ENCODE results near the gene BIRC2. TPM values are rescaled to one million over a fixed set of nuclear protein-coding genes. Genes with fewer than 3 reads are reported as not detected.

Gene BIRC2
- total and polyA plus RNA-seq, 10 of the 15 experiments (the other 5 are each of a cell fraction or from before 2014, with no cell fraction given): 13.8 to 75.8 (median 26.5) TPM

DNA sequence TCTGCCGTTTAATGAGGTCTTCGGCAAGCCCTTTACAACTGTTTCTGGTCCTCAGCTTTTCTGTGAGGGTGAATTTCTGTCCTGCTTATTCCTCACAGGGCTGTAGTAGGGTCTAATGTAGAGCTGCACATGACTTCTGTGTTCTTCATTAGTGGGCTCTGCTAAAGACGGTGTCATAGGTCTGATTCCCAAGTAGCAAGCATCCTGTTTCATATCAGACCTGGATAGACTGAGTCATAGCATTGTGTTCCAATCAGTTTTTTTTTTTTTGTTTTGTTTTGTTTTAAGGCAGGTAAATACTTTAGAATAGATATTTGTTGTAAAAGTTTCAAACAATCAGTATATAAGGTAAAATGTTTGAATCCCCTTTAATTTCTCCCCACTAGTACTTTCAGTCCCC, 35.4 kb downstream of the BIRC2 start:
- Histone ChIP-seq H3K36me3 (ENCODE audit: control insufficient read depth in 2 of 2, insufficient read depth in 2 of 2, low read length in 1 of 2) (peaks cover 4 to 9% of the 10 kb centered on the region in 2 experiments; a peak in 3 of 4 replicates), H3K9ac (ENCODE audit: control insufficient read depth, insufficient read depth, low read length) (no peak overlapping the region), H4K20me1 (ENCODE audit: control insufficient read depth, insufficient read depth) (no peaks in the 10 kb centered on the region), H2AFZ (ENCODE audit: control insufficient read depth, low read depth, low read length) (no peak overlapping the region), H3K4me1 (ENCODE audit: control insufficient read depth, insufficient read depth, low read length) (no peaks in the 10 kb centered on the region), H3K4me2 (ENCODE audit: control insufficient read depth, insufficient read depth) (no peak overlapping the region), H3K27ac (ENCODE audit: control insufficient read depth, insufficient read depth) (no peak overlapping the region), H3K9me3 (replicated peaks; ENCODE audit: control insufficient read depth, insufficient read depth, low read length) (no peaks in the 10 kb centered on the region; the same call in 2 of the 3 replicates), H3K79me2 (ENCODE audit: control insufficient read depth, insufficient read depth, low read length) (no peaks in the 10 kb centered on the region), H3K4me3 (no peak overlapping the region), H3K27me3 (replicated peaks in 1 of 2; ENCODE audit: control insufficient read depth in 2 of 2, insufficient read depth in 2 of 2, low read length in 1 of 2) (no peaks in the 10 kb centered on the region)
- CTCF ChIA-PET: interaction anchor here (1.3 to 4.0 kb wide), 4 partner anchors 8 to 284 kb away, joined by 4 to 16 read pairs (median 8); no protein-coding TSS in a partner anchor
- no peak for ATAC-seq
- SMC1A ChIA-PET (ENCODE audit: uncharacterized antibody, unreplicated experiment): interaction anchor here (1.0 to 1.6 kb wide), 6 partner anchors 8 to 284 kb away, joined by 3 to 7 read pairs (median 4); no protein-coding TSS in a partner anchor
- 96% methylated on average over 3 of the region's 3 CpGs for WGBS (ENCODE audit: insufficient coverage, insufficient replicate concordance, low lambda C conversion rate, missing lambda C conversion rate)
- no TSS peak for BruUV-seq (replicated peaks)
- no peak for TF ChIP-seq STAT3 (IDR thresholded peaks at IDR 0.05; ENCODE audit: low read depth, low read length)
- TF ChIP-seq SMAD5 (IDR thresholded peaks at IDR 0.05; ENCODE audit: low read depth): no peak
- TF ChIP-seq, protein P1, sequence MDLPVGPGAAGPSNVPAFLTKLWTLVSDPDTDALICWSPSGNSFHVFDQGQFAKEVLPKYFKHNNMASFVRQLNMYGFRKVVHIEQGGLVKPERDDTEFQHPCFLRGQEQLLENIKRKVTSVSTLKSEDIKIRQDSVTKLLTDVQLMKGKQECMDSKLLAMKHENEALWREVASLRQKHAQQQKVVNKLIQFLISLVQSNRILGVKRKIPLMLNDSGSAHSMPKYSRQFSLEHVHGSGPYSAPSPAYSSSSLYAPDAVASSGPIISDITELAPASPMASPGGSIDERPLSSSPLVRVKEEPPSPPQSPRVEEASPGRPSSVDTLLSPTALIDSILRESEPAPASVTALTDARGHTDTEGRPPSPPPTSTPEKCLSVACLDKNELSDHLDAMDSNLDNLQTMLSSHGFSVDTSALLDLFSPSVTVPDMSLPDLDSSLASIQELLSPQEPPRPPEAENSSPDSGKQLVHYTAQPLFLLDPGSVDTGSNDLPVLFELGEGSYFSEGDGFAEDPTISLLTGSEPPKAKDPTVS (IDR thresholded peaks at IDR 0.05; ENCODE audit: low read depth, low read length): no peak
- no peak for TF ChIP-seq CBFB (IDR thresholded peaks at IDR 0.05; ENCODE audit: low read depth)
- no peak for TF ChIP-seq NFYA (IDR thresholded peaks at IDR 0.05; ENCODE audit: borderline replicate concordance, low read depth, low read length)
- no peak for TF ChIP-seq CBX3 (IDR thresholded peaks at IDR 0.05; ENCODE audit: borderline replicate concordance, low read depth)
- TF ChIP-seq TBL1XR1 (IDR thresholded peaks at IDR 0.05; ENCODE audit: low read depth, low read length): no peak
- no peak for TF ChIP-seq SP1 (IDR thresholded peaks at IDR 0.05; ENCODE audit: low read depth, low read length)
- TF ChIP-seq YBX1 (IDR thresholded peaks at IDR 0.05): no peak
- TF ChIP-seq RFX5 (IDR thresholded peaks at IDR 0.05; ENCODE audit: low read depth, low read length): no peak
- TF ChIP-seq PML (IDR thresholded peaks at IDR 0.05; ENCODE audit: low read length): no peak
- no peak for TF ChIP-seq DPF2 (IDR thresholded peaks at IDR 0.05)
- TF ChIP-seq MTA3 (IDR thresholded peaks at IDR 0.05; ENCODE audit: borderline replicate concordance, low read length): no peak
- no peak for TF ChIP-seq EED (IDR thresholded peaks at IDR 0.05; ENCODE audit: low read depth)
- TF ChIP-seq, protein P2, sequence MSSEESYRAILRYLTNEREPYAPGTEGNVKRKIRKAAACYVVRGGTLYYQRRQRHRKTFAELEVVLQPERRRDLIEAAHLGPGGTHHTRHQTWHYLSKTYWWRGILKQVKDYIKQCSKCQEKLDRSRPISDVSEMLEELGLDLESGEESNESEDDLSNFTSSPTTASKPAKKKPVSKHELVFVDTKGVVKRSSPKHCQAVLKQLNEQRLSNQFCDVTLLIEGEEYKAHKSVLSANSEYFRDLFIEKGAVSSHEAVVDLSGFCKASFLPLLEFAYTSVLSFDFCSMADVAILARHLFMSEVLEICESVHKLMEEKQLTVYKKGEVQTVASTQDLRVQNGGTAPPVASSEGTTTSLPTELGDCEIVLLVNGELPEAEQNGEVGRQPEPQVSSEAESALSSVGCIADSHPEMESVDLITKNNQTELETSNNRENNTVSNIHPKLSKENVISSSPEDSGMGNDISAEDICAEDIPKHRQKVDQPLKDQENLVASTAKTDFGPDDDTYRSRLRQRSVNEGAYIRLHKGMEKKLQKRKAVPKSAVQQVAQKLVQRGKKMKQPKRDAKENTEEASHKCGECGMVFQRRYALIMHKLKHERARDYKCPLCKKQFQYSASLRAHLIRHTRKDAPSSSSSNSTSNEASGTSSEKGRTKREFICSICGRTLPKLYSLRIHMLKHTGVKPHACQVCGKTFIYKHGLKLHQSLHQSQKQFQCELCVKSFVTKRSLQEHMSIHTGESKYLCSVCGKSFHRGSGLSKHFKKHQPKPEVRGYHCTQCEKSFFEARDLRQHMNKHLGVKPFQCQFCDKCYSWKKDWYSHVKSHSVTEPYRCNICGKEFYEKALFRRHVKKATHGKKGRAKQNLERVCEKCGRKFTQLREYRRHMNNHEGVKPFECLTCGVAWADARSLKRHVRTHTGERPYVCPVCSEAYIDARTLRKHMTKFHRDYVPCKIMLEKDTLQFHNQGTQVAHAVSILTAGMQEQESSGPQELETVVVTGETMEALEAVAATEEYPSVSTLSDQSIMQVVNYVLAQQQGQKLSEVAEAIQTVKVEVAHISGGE (CRISPR knock-in tag; IDR thresholded peaks at IDR 0.05): no peak
- TF ChIP-seq NRF1 (conservative IDR thresholded peaks at IDR 0.05; ENCODE audit: low read depth, low read length): no peak
- TF ChIP-seq, protein P3, sequence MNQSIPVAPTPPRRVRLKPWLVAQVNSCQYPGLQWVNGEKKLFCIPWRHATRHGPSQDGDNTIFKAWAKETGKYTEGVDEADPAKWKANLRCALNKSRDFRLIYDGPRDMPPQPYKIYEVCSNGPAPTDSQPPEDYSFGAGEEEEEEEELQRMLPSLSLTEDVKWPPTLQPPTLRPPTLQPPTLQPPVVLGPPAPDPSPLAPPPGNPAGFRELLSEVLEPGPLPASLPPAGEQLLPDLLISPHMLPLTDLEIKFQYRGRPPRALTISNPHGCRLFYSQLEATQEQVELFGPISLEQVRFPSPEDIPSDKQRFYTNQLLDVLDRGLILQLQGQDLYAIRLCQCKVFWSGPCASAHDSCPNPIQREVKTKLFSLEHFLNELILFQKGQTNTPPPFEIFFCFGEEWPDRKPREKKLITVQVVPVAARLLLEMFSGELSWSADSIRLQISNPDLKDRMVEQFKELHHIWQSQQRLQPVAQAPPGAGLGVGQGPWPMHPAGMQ (IDR thresholded peaks at IDR 0.05; ENCODE audit: borderline replicate concordance): no peak
- TF ChIP-seq TARDBP (IDR thresholded peaks at IDR 0.05; ENCODE audit: borderline replicate concordance): no peak
- TF ChIP-seq YY1 (IDR thresholded peaks at IDR 0.05; ENCODE audit: low read depth, low read length): no peak
- DNase-seq (ENCODE audit: low read depth, low spot score): no peak
- POLR2A ChIA-PET: no interaction called here
- RAD21 ChIA-PET (ENCODE audit: unreplicated experiment): interaction anchor here (0.7 to 1.5 kb wide), 3 partner anchors 8 to 232 kb away, joined by 3 read pairs; no protein-coding TSS in a partner anchor
- no peak for FAIRE-seq
- intact Hi-C loops (cut with micrococcal nuclease; ENCODE audit: unreplicated experiment): no loop called here
- in situ Hi-C loops (cut with MboI): loop anchor here (25.0 kb wide), 1 partner anchor 105 kb away; no protein-coding TSS in a partner anchor

All from GM12878 (cell line).